Left ventricle myocardium inferior (tissue), 1 donor: Measurements from ENCODE around the gene HAGHL. TPM values are rescaled to one million over a fixed set of nuclear protein-coding genes. Genes with fewer than 3 reads are reported as not detected.
"Not testable (repeated sequence)": the region's sequence is repeated elsewhere in the genome, so short reads cannot be mapped to it uniquely, and the experiment has no call there.

Experiments used
- DNase-seq: peaks from one replicate; pipeline ENCODE4 v3.0.0-alpha.2; 2020
- H3K27ac ChIP-seq: fragments of 200-600 bp; replicated peaks from 2 replicates; pipeline ENCODE4 v1.8.0; 2021
- H3K27me3 ChIP-seq: fragments of 200-600 bp; 2 replicates; pipeline ENCODE4 v1.8.0; 2021; ENCODE audit warnings: low read depth
- H3K36me3 ChIP-seq: fragments of 200-600 bp; 2 replicates; pipeline ENCODE4 v1.8.0; 2021
- H3K4me1 ChIP-seq: fragments of 200-600 bp; 2 replicates; pipeline ENCODE4 v1.8.0; 2021
- H3K4me3 ChIP-seq: fragments of 200-600 bp; 2 replicates; pipeline ENCODE4 v1.8.0; 2021; ENCODE audit warnings: mild to moderate bottlenecking, moderate library complexity
- H3K9me3 ChIP-seq: fragments of 200-600 bp; replicated peaks from 2 replicates; pipeline ENCODE4 v1.8.0; 2021
- CTCF ChIP-seq: fragments of 200-600 bp; IDR thresholded peaks from 2 replicates; pipeline ENCODE4 v1.8.0; 2021; ENCODE audit warnings: antibody characterized with exemption, mild to moderate bottlenecking, borderline replicate concordance
- intact Hi-C: fragments of 100-400 bp; cut with micrococcal nuclease; formaldehyde crosslinking; loops from one replicate; pipeline ENCODE4 v1.11.0; 2022
- total RNA-seq: library from RNA; stranded (reverse); fragmentation: NEBNext Ultra II Directional; extraction: Animal tissue kit (Norgen Biotek cat#: 25700); gene quantifications from one replicate; pipeline ENCODE4 v1.2.1, GENCODE V29; 2021
- donor health status: DM: no; HTN: yes; CAD: no; lungs with severe emphysema.

HAGHL gene
- total RNA-seq, 1 donor from 2014 or later: 12.0 TPM

GRCh38 chr16:752007-752312 is 25.1 kb downstream of the HAGHL start:
- Histone ChIP-seq H3K27me3 (peaks cover 34% of the 10 kb centered on the region), H3K9me3 (no peaks in the 10 kb centered on the region), H3K27ac (no peak overlapping the region), H3K4me3 (no peak overlapping the region), H3K4me1 (no peaks in the 10 kb centered on the region), H3K36me3 (no peaks in the 10 kb centered on the region)
- TF ChIP-seq CTCF: no peak
- intact Hi-C loops: no loop called here
- no peak for DNase-seq

- DNase-seq, H3K4me1 ChIP-seq, H3K36me3 ChIP-seq, intact Hi-C loops, H3K4me3 ChIP-seq, H3K27ac ChIP-seq, H3K9me3 ChIP-seq: not testable (repeated sequence)
- H3K27me3 ChIP-seq: peaks cover 34% of the 10 kb centered on the region
These were observed 27.3 kb downstream of the HAGHL start for GRCh38 chr16:754121-754607.

GRCh38 chr16:754656-755055 is 27.8 kb downstream of the HAGHL start:
- Histone ChIP-seq H3K27me3 (peaks cover 34% of the 10 kb centered on the region), H3K4me3 (no peak overlapping the region), H3K36me3 (no peaks in the 10 kb centered on the region), H3K27ac (no peak overlapping the region), H3K9me3 (no peaks in the 10 kb centered on the region), H3K4me1 (no peaks in the 10 kb centered on the region)
- DNase-seq: no peak
- intact Hi-C loops: no loop called here
- no peak for TF ChIP-seq CTCF

GRCh38 chr16:756428-756827 is 29.5 kb downstream of the HAGHL start:
- Histone ChIP-seq H3K4me3 (no peak overlapping the region), H3K27ac (no peak overlapping the region), H3K9me3 (no peaks in the 10 kb centered on the region), H3K27me3 (peaks cover 44% of the 10 kb centered on the region), H3K36me3 (no peaks in the 10 kb centered on the region), H3K4me1 (no peaks in the 10 kb centered on the region)
- no peak for TF ChIP-seq CTCF
- intact Hi-C loops: no loop called here
- no peak for DNase-seq

GRCh38 chr16:759110-759910 is 32.4 kb downstream of the HAGHL start:
- intact Hi-C loops: no loop called here
- Histone ChIP-seq H3K27ac (no peak overlapping the region), H3K4me3 (no peak overlapping the region), H3K9me3 (no peaks in the 10 kb centered on the region), H3K4me1 (no peaks in the 10 kb centered on the region), H3K27me3 (peaks cover 46% of the 10 kb centered on the region), H3K36me3 (no peaks in the 10 kb centered on the region)
- DNase-seq: no peak
- TF ChIP-seq CTCF: no peak

- Histone ChIP-seq H3K36me3 (no peaks in the 10 kb centered on the region), H3K27ac (no peak overlapping the region), H3K27me3 (peaks cover 49% of the 10 kb centered on the region), H3K9me3 (no peaks in the 10 kb centered on the region), H3K4me3 (no peak overlapping the region), H3K4me1 (no peaks in the 10 kb centered on the region)
- intact Hi-C loops: no loop called here
- no peak for TF ChIP-seq CTCF
- DNase-seq: no peak
These were observed 33.2 kb downstream of the HAGHL start for GRCh38 chr16:760065-760464.
